SU-DHL-6 (cell line): ENCODE data around the gene CENPO.

Experiments
- H2AFZ ChIP-seq: fragments of 200-600 bp; sonication (generic); 2 replicates; pipeline ENCODE4 v1.6.1; 2014; ENCODE audit warnings: low read depth, mild to moderate bottlenecking, moderate library complexity, mixed read lengths, antibody characterized with exemption, low read length; ENCODE audit not compliant: severe bottlenecking
- H3F3A ChIP-seq: fragments of 200-600 bp; shearing (Covaris generic); 2 replicates; pipeline ENCODE4 v1.6.0; 2016; ENCODE audit warnings: antibody characterized with exemption, mild to moderate bottlenecking; ENCODE audit not compliant: insufficient read depth
- H3K27ac ChIP-seq: fragments of 200-600 bp; sonication (generic); 2 replicates; pipeline ENCODE4 v1.5.1; 2016; ENCODE audit warnings: low read depth, mild to moderate bottlenecking, low read length, moderate library complexity, mixed read lengths
- H3K27me3 ChIP-seq: fragments of 200-600 bp; sonication (generic), shearing (Covaris generic); 2 replicates; pipeline ENCODE4 v1.6.0; 2014; ENCODE audit warnings: mild to moderate bottlenecking, low read length
- H3K36me3 ChIP-seq: fragments of 200-600 bp; sonication (generic); 2 replicates; pipeline ENCODE4 v1.6.1; 2014; ENCODE audit warnings: mild to moderate bottlenecking, low read length, mixed read lengths
- H3K4me2 ChIP-seq: fragments of 300-600, 200-600 bp; shearing (Covaris generic), sonication (generic); 2 replicates; pipeline ENCODE4 v1.6.0; 2014; ENCODE audit warnings: low read length, low read depth, mild to moderate bottlenecking; ENCODE audit not compliant: poor library complexity, severe bottlenecking
- H3K4me3 ChIP-seq: fragments of 200-600 bp; sonication (generic); 2 replicates; pipeline ENCODE4 v1.5.1; 2014; ENCODE audit warnings: antibody characterized with exemption, low read length, mild to moderate bottlenecking, mixed read lengths; ENCODE audit not compliant: insufficient read depth, poor library complexity, severe bottlenecking
- H3K79me2 ChIP-seq: fragments of 200-600 bp; sonication (generic); 2 replicates; pipeline ENCODE4 v1.6.1; 2014; ENCODE audit warnings: mild to moderate bottlenecking, low read length, moderate library complexity; ENCODE audit not compliant: insufficient read depth
- H3K9ac ChIP-seq: fragments of 200-600 bp; sonication (generic); 2 replicates; pipeline ENCODE4 v1.7.0; 2014; ENCODE audit warnings: mild to moderate bottlenecking, low read length
- H3K9me2 ChIP-seq: fragments of 200-600 bp; sonication (generic); replicated peaks from 2 replicates; pipeline ENCODE4 v1.6.1; 2014; ENCODE audit warnings: low read length; ENCODE audit not compliant: insufficient read depth
- H3K9me3 ChIP-seq: fragments of 200-600 bp; sonication (generic); 2 replicates; pipeline ENCODE4 v1.6.1; 2014; ENCODE audit warnings: low read length, mixed read lengths; ENCODE audit not compliant: insufficient read depth
- H4K20me1 ChIP-seq: fragments of 200-600 bp; sonication (generic); 2 replicates; pipeline ENCODE4 v1.6.1; 2014; ENCODE audit warnings: low read depth, mild to moderate bottlenecking, antibody characterized with exemption, low read length, moderate library complexity, mixed read lengths
- EZH2phosphoT487 ChIP-seq: fragments of 200-600 bp; sonication (generic), shearing (Covaris generic); conservative IDR thresholded peaks from 2 replicates; pipeline ENCODE4 v1.6.1; 2018; ENCODE audit warnings: mild to moderate bottlenecking, antibody characterized with exemption, low read length, moderate library complexity, mixed read lengths
- TF ChIP-seq, protein P1 (sequence below): fragments of 200-600 bp; sonication (generic); IDR thresholded peaks from one replicate; pipeline ENCODE4 v1.5.1; 2017; ENCODE audit warnings: antibody characterized with exemption, mild to moderate bottlenecking, low read length, moderate library complexity; ENCODE audit not compliant: insufficient read depth, poor library complexity, severe bottlenecking

The CENPO gene

DNA sequence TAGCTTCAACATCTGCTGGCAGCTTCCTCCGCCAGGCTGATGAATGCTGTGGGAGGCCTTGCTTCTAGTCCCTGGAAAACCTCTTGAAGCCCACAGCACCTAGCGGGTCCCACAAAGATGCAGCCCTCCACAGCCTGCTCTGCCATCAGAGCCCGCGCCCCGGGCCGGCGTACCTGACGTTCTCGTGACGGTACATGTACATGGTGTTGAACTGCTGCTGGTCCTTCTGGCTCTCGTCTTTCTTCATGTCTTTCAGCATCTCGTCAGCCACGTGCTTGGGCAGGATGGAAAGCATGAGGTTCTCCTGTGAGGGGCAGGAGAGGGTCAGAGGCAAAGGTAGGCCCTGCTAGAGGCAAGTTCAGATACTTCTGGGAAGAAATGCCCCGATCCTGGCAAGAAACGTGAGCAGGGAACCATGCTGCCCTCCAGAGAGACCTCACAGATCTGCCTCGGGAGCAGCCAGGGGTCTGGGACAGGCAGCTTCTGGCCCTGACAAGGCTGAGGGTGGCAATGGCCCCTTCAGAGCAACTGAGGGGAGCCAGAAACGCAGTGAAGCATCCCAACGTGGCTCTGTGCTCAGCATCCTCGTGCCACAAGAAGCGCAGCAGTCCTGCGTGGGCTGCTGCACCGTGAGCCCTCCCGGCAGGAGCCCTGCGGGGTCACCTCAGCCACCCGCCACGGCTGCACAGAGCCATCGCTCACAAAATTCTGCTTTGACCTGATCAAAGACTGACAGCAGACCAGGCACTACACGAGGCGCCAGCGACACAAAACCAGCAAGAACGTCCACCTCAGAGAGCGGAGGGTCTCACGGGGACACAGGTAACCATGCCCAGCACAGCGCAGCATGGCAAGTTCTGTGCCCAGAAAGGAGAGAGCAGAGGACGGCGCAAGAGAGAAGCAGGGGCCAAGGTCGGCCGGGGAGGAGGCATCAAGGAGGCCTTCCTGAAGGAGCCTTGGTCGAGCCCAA is 49.1 kb downstream of the CENPO start:
- Histone ChIP-seq H3F3A (no peaks in the 10 kb centered on the region), H3K4me3 (no peak overlapping the region), H3K9me3 (no peaks in the 10 kb centered on the region), H4K20me1 (no peaks in the 10 kb centered on the region), H3K4me2 (no peak overlapping the region), H3K9ac (no peak overlapping the region), H3K27me3 (no peaks in the 10 kb centered on the region), H3K27ac (no peak overlapping the region), H3K79me2 (no peaks in the 10 kb centered on the region), H3K9me2 (no peaks in the 10 kb centered on the region), H2AFZ (no peak overlapping the region), H3K36me3 (no peaks in the 10 kb centered on the region)
- no peak for TF ChIP-seq EZH2phosphoT487
- TF ChIP-seq, protein P1, sequence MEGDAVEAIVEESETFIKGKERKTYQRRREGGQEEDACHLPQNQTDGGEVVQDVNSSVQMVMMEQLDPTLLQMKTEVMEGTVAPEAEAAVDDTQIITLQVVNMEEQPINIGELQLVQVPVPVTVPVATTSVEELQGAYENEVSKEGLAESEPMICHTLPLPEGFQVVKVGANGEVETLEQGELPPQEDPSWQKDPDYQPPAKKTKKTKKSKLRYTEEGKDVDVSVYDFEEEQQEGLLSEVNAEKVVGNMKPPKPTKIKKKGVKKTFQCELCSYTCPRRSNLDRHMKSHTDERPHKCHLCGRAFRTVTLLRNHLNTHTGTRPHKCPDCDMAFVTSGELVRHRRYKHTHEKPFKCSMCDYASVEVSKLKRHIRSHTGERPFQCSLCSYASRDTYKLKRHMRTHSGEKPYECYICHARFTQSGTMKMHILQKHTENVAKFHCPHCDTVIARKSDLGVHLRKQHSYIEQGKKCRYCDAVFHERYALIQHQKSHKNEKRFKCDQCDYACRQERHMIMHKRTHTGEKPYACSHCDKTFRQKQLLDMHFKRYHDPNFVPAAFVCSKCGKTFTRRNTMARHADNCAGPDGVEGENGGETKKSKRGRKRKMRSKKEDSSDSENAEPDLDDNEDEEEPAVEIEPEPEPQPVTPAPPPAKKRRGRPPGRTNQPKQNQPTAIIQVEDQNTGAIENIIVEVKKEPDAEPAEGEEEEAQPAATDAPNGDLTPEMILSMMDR = no peak

DNA sequence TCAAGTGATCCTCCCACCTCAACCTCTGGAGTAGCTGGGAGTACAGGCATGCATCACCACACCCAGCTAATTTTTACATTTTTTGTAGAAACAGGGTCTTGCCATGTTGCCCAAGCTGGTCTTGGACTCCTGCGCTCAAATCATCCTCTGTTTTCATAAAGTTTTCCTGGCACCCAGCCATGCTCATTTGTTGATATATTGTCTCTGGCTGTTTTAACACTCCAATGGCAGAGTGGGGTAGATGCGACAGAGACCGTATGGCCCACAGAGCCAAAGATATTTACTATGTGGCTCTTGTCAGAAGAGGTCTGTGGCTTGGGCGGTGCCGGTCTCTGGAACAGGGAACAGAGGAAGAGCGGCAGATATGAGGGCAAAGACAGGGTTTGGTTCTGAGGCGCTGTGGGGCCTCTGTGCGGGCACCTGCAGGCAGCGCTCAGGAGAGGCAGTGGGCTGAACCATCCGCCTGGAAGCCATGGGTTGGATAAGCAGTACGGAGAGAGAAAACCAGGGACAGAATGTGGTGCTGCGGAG is 50.2 kb downstream of the CENPO start:
- H4K20me1 ChIP-seq = no peaks in the 10 kb centered on the region
- no peaks in the 10 kb centered on the region for H3K36me3 ChIP-seq
- H3K79me2 ChIP-seq = no peaks in the 10 kb centered on the region
- no peak overlapping the region for H3K4me3 ChIP-seq
- no peak overlapping the region for H3K9ac ChIP-seq
- no peaks in the 10 kb centered on the region for H3F3A ChIP-seq
- no peaks in the 10 kb centered on the region for H3K9me3 ChIP-seq
- no peaks in the 10 kb centered on the region for H3K9me2 ChIP-seq
- no peak overlapping the region for H3K4me2 ChIP-seq
- TF ChIP-seq EZH2phosphoT487 = no peak
- TF ChIP-seq, protein P1 = no peak
- no peak overlapping the region for H3K27ac ChIP-seq
- no peak overlapping the region for H2AFZ ChIP-seq
- H3K27me3 ChIP-seq = no peaks in the 10 kb centered on the region

DNA sequence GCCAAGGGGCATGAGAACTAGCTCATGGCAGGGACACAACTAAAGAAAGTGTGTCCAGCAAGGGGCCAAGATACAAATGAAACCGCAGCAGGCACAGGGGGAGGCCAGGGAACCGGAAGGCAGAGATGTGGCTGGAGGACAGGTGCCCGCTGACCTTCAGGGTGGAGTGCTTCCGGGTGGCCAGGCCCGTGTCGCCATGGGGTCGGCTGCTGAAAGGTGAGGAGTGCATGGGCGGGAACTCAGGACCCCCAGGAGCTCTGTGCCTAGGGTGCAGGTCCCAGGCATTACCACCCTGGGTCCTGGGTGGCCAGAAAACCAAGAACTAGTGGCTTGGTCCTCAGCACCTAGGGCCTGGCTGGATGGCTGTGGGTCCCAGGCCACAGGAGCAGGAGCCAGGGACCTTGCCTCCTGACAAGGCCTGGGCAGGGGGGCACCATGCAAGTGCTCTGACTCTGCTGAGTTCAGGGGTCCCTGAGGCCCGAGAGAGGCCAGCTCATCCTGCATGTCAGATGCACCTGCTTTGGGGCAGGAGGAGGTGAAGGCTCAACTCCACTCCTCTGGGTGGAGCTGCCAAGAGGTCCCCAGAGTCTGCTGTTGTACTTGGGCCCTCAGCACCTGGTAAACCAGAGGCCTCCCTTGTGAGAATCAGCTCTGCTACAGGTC is 50.9 kb downstream of the CENPO start:
- no peaks in the 10 kb centered on the region for H3K36me3 ChIP-seq

More for the DNA sequence above, 50.9 kb downstream of the CENPO start:
- Histone ChIP-seq H3F3A (no peaks in the 10 kb centered on the region), H3K79me2 (no peaks in the 10 kb centered on the region), H3K9ac (no peak overlapping the region), H3K4me3 (no peak overlapping the region), H3K4me2 (no peak overlapping the region), H3K9me3 (no peaks in the 10 kb centered on the region), H4K20me1 (no peaks in the 10 kb centered on the region), H3K27me3 (no peaks in the 10 kb centered on the region), H2AFZ (no peak overlapping the region), H3K9me2 (no peaks in the 10 kb centered on the region), H3K27ac (no peak overlapping the region)
- TF ChIP-seq EZH2phosphoT487 = no peak
- TF ChIP-seq, protein P1 = no peak
